Gastroesophageal sphincter (tissue), 4 donors: Measurements from ENCODE around the gene PCK2. TPM values are rescaled to one million over a fixed set of nuclear protein-coding genes. Genes with fewer than 3 reads are reported as not detected.

Source experiments
- ATAC-seq: fragments of 150-250 bp; one replicate; pipeline ENCODE4 v1.9.1; 2016; ENCODE audit warnings: mild to moderate bottlenecking, moderate library complexity
- H3K27ac ChIP-seq, 4 donors: fragments of 200-600 bp; sonication (generic) in 3 of 4; 1 replicate in 3 of 4; 2 replicates in 1 of 4; pipeline ENCODE4 v1.5.1; 2016 to 2019
- H3K27me3 ChIP-seq: fragments of 200-600 bp; sonication (generic); one replicate; pipeline ENCODE4 v1.5.1; 2019
- H3K36me3 ChIP-seq, 2 donors: fragments of 200-600 bp; sonication (generic); one replicate each; pipeline ENCODE4 v1.5.1; 2019; ENCODE audit warnings: control low read depth in 1 of 2
- H3K4me1 ChIP-seq, 3 donors: fragments of 200-600 bp; sonication (generic); 1 replicate in 2 of 3; 2 replicates in 1 of 3; pipeline ENCODE4 v1.5.1; 2016 to 2019; ENCODE audit warnings: control low read depth in 2 of 3
- H3K4me3 ChIP-seq, 2 donors: fragments of 200-600 bp; sonication (generic); one replicate each; pipeline ENCODE4 v1.5.1; 2019; ENCODE audit warnings: mild to moderate bottlenecking in 1 of 2, moderate library complexity in 1 of 2
- H3K9me3 ChIP-seq, 3 donors: fragments of 200-600 bp; sonication (generic); one replicate each; pipeline ENCODE4 v1.5.1; 2017 to 2019; ENCODE audit warnings: control low read depth in 2 of 3
- CTCF ChIP-seq, 4 experiments: fragments of 200-600 bp in 2 of 4; fragments of 450-650 bp in 2 of 4; sonication (generic) in 1 of 4; IDR thresholded peaks; one replicate each; pipeline ENCODE4 v1.5.1; 2017 to 2019; ENCODE audit warnings: antibody characterized with exemption in 4 of 4, mild to moderate bottlenecking in 2 of 4, moderate library complexity in 2 of 4
- EP300 ChIP-seq: sonication (generic); formaldehyde crosslinking; IDR thresholded peaks from one replicate; pipeline ENCODE4 v1.6.1; 2017; ENCODE audit warnings: antibody characterized with exemption, mild to moderate bottlenecking
- POLR2A ChIP-seq, 2 donors: fragments of 450-650 bp; IDR thresholded peaks; one replicate each; pipeline ENCODE4 v1.6.1; 2017; ENCODE audit warnings: antibody characterized with exemption in 2 of 2, mild to moderate bottlenecking in 2 of 2, moderate library complexity in 1 of 2
- POLR2AphosphoS5 ChIP-seq: sonication (generic); formaldehyde crosslinking; IDR thresholded peaks from one replicate; pipeline ENCODE4 v1.6.1; 2017; ENCODE audit warnings: antibody characterized with exemption
- WGBS, 2 donors: methylation state at CpG; one replicate each; pipeline ENCODE4 v1.1.5; 2018; ENCODE audit warnings: low coverage in 1 of 2; 5-methylcytosine and 5-hydroxymethylcytosine counted together
- total RNA-seq, 4 donors: library from RNA; depleted of rRNA; stranded (reverse); fragments of >200 nt; gene quantifications; one replicate each; pipeline ENCODE4 v1.1.0, GENCODE V29; 2016

The PCK2 gene
- total RNA-seq, 4 donors from 2014 or later: 9.2 to 14.9 (median 11.6) TPM

GRCh38 chr14:24078146-24078545 is 16.0 kb upstream of the PCK2 start:
- TF ChIP-seq EP300 (no peak), POLR2AphosphoS5 (no peak), CTCF (IDR thresholded peaks at IDR 0.05) (no peak), POLR2A (IDR thresholded peaks at IDR 0.05) (no peak)
- Histone ChIP-seq H3K27ac (no peak overlapping the region), H3K9me3 (no peaks in the 10 kb centered on the region), H3K36me3 (no peaks in the 10 kb centered on the region), H3K4me1 (peaks cover 0 to 18% (median 0%) of the 10 kb centered on the region in 3 donors), H3K4me3 (no peak overlapping the region), H3K27me3 (peaks cover 23% of the 10 kb centered on the region)
- ATAC-seq: no peak
- 80% methylated on average over 2 of the region's 3 CpGs; no CpG with 5 or more reads in 1 of the 2 donors for WGBS, 2 donors

- Histone ChIP-seq H3K4me3 (no peak overlapping the region), H3K4me1 (peaks cover 0 to 18% (median 0%) of the 10 kb centered on the region in 3 donors), H3K9me3 (no peaks in the 10 kb centered on the region), H3K27me3 (peaks cover 12% of the 10 kb centered on the region), H3K36me3 (no peaks in the 10 kb centered on the region), H3K27ac (no peak overlapping the region)
- no peak for TF ChIP-seq CTCF (IDR thresholded peaks at IDR 0.05)
- no peak for TF ChIP-seq EP300
- TF ChIP-seq POLR2AphosphoS5: no peak
- no peak for TF ChIP-seq POLR2A (IDR thresholded peaks at IDR 0.05)
- 76 to 78% methylated on average over 3 to 5 of the region's 9 CpGs for WGBS, 2 donors
- ATAC-seq: no peak
Measured at GRCh38 chr14:24079491-24080141, 14.5 kb upstream of the PCK2 start.

GRCh38 chr14:24080142-24080530 is 14.0 kb upstream of the PCK2 start:
- Histone ChIP-seq H3K9me3 (no peaks in the 10 kb centered on the region), H3K36me3 (no peaks in the 10 kb centered on the region), H3K4me3 (no peak overlapping the region), H3K4me1 (peaks cover 0 to 18% (median 0%) of the 10 kb centered on the region in 3 donors), H3K27ac (no peak overlapping the region), H3K27me3 (peaks cover 9% of the 10 kb centered on the region)
- 78% methylated on average over 3 of the region's 6 CpGs; no CpG with 5 or more reads in 1 of the 2 donors for WGBS, 2 donors
- ATAC-seq: no peak
- no peak for TF ChIP-seq CTCF (IDR thresholded peaks at IDR 0.05)
- no peak for TF ChIP-seq EP300
- no peak for TF ChIP-seq POLR2AphosphoS5
- no peak for TF ChIP-seq POLR2A (IDR thresholded peaks at IDR 0.05)

GRCh38 chr14:24080888-24081738 is 13.0 kb upstream of the PCK2 start:
- H3K27me3 ChIP-seq: no peaks in the 10 kb centered on the region
- H3K27ac ChIP-seq: peak overlapping the region in 3 of 4 donors; percentile 45 to 69 (median 65)
- H3K4me1 ChIP-seq: peaks cover 0 to 18% (median 0%) of the 10 kb centered on the region in 3 donors
- TF ChIP-seq CTCF (IDR thresholded peaks at IDR 0.05) (no peak), POLR2A (IDR thresholded peaks at IDR 0.05) (no peak), EP300 (no peak), POLR2AphosphoS5 (no peak)
- no peaks in the 10 kb centered on the region for H3K9me3 ChIP-seq
- WGBS, 2 donors: 0% methylated on average over 2 of the region's 74 CpGs; no CpG with 5 or more reads in 1 of the 2 donors
- ATAC-seq: peak; percentile 77
- no peaks in the 10 kb centered on the region for H3K36me3 ChIP-seq
- H3K4me3 ChIP-seq: peak overlapping the region; percentile 30 to 67
